NT2/D1 (cell line): ENCODE results near the gene PFDN1.

Experiments
- SUZ12 ChIP-seq: IDR thresholded peaks from 2 replicates; pipeline ENCODE4 v1.6.1; 2011; ENCODE audit not compliant: insufficient read length, insufficient read depth; ENCODE audit errors: extremely low read depth
- ZNF274 ChIP-seq: IDR thresholded peaks from 2 replicates; pipeline ENCODE4 v1.6.1; 2011; ENCODE audit warnings: mild to moderate bottlenecking, low read depth, low read length

GRCh38 chr5:140214831-140215230 is 88.1 kb downstream of the PFDN1 start:
- TF ChIP-seq ZNF274: no peak
- no peak for TF ChIP-seq SUZ12
